Hematopoietic multipotent progenitor cell (in vitro differentiated cells): ENCODE results near the gene OR2M3. TPM values are rescaled to one million over a fixed set of nuclear protein-coding genes. Genes with fewer than 3 reads are reported as not detected.

Source experiments
- total RNA-seq: library from RNA; depleted of rRNA; stranded (reverse); fragments of >200 nt; gene quantifications from one replicate; pipeline ENCODE4 v1.2.3, GENCODE V29; 2012

The OR2M3 gene
- total RNA-seq, 1 donor, result 0.27 TPM

Other genes with a start within 250 kb of the OR2M3 start
- gene OR2L8, start 248.4 kb upstream of the OR2M3 start, total RNA-seq, result 9.2 TPM
- gene OR2AK2, start 232.0 kb upstream of the OR2M3 start, total RNA-seq, result 3.2 TPM
- gene OR2L5, start 183.6 kb upstream of the OR2M3 start, total RNA-seq, result 1.3 TPM
- 3.0 TPM for gene OR2L2, start 167.2 kb upstream of the OR2M3 start, total RNA-seq
- 1.6 TPM for gene OR2L3, start 150.4 kb upstream of the OR2M3 start, total RNA-seq
- 3.8 TPM for gene OR2L13, start 102.1 kb upstream of the OR2M3 start, total RNA-seq
- 0.54 TPM for gene OR2M5, start 52.1 kb upstream of the OR2M3 start, total RNA-seq
- 0.27 TPM for gene OR2M2, start 22.4 kb upstream of the OR2M3 start, total RNA-seq
- under 0.01 TPM for gene OR2M4, start 34.2 kb downstream of the OR2M3 start, total RNA-seq
- gene OR2T33, start 80.7 kb downstream of the OR2M3 start, total RNA-seq, result 7.0 TPM
- not detected for gene OR2T12, start 106.2 kb downstream of the OR2M3 start, total RNA-seq
- not detected for gene OR2M7, start 127.3 kb downstream of the OR2M3 start, total RNA-seq
- not detected for gene OR14C36, start 151.5 kb downstream of the OR2M3 start, total RNA-seq
- under 0.01 TPM for gene OR2T4, start 164.4 kb downstream of the OR2M3 start, total RNA-seq
- gene OR2T6, start 178.5 kb downstream of the OR2M3 start, total RNA-seq, result under 0.01 TPM
- gene OR2T1, start 205.8 kb downstream of the OR2M3 start, total RNA-seq, result under 0.01 TPM
- under 0.01 TPM for gene OR2T2, start 248.4 kb downstream of the OR2M3 start, total RNA-seq